ACHN (cell line): Measurements from ENCODE around the gene TEAD2.

Experiments
- DNase-seq: peaks from one replicate; pipeline ENCODE4 v3.0.0-alpha.2; 2015
- in situ Hi-C: cut with HindIII; loops from 2 replicates; pipeline ENCODE4 v1.10.0; 2017; ENCODE audit warnings: low sequenced_read_pairs, low pct_ligation_motif_present, low pct_unique_long_range_greater_than_20kb

The TEAD2 gene

DNA sequence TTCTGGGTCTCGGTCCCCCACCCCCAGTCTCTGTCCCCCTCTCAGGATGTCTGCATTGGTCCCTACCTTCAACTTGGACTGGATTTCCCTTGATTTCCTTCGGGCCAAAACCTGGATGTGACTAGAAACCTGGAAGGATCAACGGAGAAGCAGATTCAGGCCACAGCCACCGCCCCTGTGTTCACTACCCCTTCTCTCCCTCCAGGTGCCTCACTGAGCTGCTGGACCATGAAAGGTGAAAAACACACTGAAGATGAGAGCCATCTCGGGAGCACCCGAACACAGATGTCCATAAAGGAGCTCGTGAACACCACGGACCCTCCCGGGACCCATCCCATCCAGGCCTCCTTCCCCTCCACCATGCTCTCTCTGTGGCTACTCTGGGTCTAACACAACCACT lies 5.0 kb downstream of the TEAD2 start:
- no peak for DNase-seq
- in situ Hi-C loops, result no loop called here

DNA sequence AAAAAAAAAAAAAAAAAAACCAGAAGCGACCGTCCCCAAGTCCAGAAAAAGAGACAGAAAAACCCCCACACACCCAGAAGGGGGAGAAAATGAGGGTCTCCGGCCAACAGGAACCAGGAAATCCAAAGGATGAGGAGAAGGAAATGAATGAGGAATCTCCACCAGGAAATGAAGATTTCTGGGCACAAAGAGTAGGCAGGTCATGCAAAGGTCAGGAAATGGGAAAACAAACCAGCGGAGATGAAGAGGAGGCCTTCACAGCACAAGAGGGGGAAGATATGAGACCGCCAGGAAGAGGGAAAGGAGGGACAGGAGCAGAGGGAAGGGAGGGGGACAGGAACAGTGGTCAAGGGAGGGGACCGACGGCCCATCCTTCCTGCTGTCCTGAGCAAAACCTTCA lies 5.8 kb downstream of the TEAD2 start:
- in situ Hi-C loops, result no loop called here
- no peak for DNase-seq

DNA sequence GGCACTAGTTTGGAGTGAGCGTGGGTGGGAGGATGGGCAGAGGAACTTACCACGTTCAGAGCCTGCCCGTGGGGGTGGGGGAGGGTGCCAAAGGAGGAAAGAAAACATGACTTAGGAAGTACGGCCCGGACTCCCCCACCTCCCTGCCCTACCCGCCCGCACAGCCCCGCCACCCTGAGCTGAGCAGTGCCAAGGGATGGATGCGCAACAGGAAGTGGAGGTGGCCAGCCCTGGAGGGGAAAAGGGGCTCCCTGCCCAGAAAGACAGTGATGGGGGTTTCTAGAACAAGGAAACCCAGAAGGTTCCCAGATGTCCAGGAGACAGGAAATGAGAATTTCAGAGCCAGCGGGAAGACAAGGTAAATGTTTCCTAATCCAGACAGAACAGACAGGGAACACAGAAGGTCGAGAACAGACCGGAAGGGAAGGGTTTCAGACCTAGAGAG lies 6.3 kb downstream of the TEAD2 start:
- DNase-seq, result no peak
- in situ Hi-C loops, result no loop called here

DNA sequence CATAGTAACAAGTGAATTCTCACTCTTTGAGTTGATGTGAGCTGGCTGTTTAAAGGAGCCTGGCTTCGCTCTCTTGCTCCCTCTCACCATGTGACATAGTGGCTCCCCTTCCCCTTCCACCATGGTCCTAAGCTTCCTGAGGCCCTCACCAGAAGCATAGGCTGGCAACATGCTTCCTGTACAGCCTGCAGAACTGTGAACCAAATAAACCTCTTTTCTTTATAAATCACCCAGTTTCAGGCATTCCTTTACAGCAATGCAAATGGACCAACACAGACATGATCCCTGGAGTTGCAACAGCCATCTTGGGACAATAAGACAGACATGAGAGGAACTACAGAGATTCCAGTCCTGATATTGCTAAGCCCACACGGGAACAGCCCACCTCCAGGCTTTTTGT lies 12.6 kb downstream of the TEAD2 start:
- no peak for DNase-seq

DNA sequence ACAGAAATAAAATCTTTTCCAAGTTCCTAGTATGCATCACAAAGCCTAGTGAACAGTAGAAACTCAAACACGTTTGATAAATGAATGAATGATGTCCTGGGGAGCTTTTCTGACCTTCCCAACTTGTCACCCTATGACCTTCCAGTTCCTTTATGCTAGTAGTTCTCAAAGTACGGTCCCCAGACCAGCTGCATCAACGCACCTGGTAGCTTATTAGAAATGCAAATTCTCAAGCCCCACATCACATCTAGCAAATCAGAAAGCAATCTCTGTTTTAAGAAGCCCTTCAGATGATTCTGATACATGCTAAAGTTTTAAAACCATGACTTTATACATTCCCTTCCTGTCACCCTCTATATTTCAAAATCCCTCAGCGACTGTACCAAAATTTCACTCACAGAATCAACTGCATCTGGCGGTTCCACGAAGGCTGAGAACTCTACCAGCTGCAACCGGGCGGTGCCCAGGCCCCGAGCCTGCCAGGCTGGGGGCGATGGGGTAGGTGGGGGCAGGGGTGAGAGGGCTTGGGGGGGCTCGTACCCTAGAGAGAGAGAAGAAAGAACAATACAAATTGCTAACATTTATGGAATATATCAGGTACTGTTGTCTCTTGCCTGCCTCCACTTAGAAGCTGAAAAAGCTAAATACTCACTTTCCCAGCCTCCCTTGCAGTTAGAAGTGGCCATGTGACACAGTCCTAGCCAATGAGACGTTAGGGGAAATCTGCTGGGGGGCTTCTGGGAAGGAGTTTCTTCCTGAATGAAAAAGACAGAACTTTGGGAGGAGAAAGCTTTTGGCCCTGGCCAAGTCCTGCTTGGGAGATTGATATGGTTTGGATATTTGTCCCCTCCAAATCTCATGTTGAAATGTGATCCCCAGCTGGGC lies 13.7 kb downstream of the TEAD2 start:
- no peak for DNase-seq
- in situ Hi-C loops, result no loop called here

More for the DNA sequence above, 12.6 kb downstream of the TEAD2 start:
- in situ Hi-C loops, result no loop called here

DNA sequence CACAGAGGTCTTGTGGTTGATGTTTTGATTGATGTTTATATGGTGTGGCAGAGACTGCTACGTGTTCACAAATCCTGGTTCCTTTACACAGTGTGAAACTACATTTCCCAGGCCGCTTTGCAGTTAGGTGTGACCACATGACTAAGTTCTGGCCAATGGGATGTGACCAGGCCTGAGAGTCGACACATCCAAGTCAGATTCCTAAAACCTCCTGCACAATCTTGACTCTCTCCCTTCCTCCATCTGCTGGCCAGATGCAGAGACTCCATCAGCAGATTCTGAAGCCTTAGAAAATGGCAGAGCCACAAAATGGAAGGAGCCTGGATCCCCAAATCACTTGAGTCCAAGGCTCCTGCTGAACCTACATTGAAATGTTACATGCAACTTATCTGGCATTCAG lies 14.4 kb downstream of the TEAD2 start:
- in situ Hi-C loops, result no loop called here
- peak; percentile 52 for DNase-seq

DNA sequence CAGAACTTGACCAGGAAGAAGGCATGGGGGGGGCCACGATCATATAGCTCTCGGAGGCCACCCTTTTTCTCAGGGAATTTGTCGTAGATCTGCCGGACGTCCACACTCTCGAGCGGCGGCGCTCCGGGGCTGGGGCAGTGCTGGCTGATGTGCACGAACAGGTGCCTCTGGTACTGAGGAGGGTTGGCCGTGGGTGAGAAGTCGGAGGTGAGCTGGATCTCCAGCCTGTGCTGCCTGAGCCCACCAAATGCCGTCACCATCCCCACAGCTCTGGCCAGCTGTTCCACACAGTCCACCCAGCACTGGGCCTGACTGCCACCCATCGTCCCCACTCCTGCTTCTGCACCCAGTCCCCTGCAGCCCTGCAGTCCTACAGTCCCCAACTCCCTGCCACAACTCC lies 15.0 kb downstream of the TEAD2 start:
- no peak for DNase-seq
- in situ Hi-C loops, result no loop called here

DNA sequence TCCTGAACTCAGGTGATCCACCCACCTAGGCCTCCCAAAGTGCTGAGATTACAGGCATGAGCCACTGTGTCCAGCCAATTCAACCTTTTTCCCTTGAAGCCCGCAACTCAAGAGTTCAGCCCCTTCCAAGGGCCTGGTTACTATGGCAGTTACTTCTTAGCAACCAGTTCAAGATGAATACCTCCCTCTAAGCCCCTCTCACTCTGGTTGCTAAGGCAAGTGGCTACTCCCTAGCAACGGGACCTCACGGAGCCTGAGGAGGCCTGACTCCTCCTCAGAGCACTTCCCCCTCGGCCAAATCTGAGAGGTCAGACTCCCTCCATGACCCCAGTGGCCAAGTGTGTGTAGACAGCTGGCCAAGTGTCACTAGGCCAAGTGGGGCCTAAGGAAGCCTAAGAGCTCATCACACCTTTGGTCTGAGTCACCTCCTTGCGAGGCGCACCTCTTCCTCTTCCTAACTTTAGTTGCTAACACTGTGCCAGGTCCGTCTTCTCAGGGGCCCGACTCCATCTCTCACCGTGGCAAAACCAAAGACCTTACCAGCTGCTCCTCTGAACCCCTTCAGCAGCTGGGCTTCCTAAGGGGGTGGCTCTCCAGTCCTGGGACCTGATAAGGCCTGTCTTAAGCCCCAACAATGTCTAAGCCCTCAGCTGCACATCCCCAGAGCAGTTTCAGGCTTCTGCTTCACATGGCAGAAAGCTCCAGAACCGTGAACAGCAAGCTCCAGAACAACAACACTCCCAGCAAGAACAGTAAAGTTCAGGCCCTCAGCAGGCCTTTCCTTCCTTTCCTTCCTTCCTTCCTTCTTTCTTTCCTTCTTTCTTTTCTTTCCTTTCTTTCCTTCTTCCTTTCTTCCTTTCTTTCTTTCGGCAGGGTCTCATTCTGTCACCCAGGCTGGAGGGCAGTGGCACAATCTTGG lies 17.5 kb downstream of the TEAD2 start:
- in situ Hi-C loops, result no loop called here
- no peak for DNase-seq

DNA sequence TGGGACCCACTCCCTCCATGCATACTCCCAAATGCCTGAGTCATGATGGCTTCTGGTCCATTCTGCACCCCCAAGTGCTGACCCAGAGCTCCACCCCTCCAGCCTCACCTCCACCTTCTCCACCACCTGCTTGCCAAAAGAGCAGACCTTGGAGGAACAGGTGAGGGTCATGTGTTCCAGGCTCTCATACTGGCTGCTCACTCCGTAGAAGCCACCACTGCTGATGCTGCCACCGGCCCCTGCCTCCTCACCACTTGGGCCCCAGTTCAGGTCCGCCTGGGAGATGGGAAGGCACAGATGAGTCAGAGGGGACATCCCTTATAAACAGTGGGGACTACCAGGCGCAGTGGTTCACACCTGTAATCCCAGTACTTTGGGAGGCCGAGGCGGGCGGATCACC lies 19.1 kb downstream of the TEAD2 start:
- no peak for DNase-seq
- in situ Hi-C loops, result no loop called here

DNA sequence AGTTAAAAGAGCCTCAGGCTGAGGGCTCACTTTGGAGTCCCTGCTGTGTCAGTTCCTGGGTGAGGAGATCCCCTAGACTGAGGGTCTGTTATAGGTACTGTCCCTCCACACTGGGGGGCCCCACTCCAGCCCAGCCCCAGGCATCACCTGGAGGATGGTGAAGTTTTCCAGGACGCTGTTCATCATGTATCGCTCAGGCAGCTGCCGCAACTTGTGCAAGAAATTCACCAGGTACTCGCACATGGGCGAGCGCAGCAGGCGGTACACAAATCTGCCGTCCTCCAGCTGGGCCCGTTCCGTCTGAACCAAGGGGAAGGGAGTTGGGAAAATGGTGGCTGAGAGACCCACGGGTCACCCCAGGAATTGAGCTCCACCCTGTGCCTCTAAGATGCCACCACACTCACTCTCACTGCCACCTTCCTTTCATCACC lies 19.9 kb downstream of the TEAD2 start:
- in situ Hi-C loops, result no loop called here
- DNase-seq, result no peak

DNA sequence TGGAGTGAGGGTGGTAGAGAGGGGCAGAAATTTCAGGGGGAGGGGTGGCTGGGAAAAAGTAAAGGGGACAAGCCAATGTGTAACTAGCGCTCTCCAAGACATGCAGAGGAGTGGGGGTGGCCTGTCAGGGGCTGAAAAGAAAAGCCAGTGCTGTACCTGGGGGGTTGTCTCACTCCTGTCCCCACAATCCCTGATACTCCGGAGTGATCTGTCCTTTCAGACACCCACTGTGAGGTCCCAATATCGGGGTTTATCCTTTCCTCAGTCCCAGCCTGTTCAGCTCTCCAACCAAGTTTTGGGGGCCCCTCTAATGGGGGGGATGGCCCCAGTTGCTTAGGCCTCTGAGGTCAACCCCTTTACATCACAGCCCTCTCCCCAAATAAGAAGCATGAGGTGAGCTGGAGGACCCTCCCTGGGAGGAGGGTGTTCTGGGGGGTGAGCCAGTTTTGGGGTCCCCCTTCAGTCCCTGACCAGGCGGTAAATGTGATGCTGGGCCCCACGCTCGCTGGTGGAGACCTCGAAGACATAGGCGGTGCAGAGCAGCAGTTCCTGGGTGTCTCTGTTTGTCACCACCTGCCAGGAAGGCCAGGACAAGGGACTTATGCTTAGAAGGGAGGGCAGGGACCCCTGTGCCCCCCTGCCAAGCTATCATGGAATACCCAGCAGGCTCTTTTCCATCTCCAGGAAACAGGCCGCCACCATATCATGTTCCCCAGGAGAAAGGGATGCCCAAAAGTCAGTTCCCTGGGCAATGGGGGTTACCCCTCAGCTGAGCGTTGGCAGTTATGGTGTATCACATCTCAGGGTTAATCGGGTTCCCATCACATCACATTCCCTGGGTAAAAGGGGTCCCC lies 21.1 kb downstream of the TEAD2 start:
- in situ Hi-C loops, result no loop called here
- DNase-seq, result no peak

DNA sequence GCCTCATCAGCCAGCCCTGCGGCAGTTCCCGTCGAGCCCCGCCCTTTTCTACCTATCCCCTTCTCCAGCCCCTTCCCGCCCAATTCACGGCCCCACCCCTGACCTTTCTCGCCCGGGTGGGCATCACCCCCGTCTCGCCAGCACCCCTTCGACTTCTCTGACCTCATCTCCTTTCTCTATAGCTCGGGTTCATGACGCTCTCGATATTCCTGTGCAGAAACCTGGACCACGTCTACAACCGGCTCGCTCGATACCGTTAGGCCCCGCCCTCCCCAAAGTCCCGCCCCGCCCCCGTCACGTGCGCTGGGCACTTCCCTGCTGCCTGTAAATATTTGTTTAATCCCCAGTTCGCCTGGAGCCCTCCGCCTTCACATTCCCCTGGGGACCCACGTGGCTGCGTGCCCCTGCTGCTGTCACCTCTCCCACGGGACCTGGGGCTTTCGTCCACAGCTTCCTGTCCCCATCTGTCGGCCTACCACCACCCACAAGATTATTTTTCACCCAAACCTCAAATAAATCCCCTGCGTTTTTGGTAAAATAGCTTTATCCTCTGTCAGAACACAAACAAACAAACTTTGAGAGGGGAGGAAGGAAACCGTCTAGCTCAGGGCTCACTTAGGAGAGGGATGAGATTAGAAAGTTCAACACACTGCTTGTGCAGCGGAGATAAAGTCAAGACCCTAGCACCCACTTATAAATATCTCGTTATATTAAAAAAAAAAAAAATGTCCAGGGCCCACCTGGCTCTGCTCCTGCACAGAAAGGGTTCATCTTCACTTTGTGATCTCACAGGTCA lies 21.9 kb downstream of the TEAD2 start:
- DNase-seq, result no peak
- in situ Hi-C loops, result no loop called here

DNA sequence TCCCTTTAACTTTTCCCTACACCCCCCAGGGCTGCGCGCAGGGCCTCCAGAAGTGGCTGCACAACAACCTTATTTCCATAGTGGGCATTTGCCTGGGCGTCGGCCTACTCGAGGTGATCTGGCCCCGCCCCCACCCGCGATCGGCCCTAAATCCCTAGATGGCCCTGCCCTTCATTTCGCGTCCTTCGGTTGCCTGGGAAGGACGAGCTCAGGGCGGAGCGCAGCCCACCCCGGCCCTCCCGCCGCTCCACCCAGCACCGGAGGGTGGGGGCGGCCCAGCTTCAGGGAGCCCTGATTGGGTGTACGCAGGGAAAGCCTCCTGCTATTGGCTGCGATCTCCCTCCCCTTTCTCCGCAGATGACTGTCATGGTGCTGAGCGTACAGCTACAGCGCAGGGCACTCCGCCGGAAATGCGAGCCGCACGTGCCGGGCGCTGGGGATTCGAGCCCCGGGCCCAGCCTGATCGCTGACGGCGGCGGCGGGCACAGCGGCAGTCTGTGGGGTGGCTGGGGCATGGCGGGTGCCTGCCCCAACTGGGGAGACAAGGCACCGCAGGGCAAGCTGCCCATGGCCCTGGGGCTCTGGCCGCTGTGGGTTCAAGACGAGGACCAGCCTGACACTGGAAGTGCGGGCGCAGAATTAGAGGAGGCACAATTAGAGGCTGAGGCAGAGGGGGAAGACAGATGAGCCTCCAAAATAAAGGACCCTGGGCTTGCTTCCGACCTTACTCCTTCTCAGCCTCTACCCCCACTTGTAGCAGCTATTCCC lies 22.7 kb downstream of the TEAD2 start:
- DNase-seq, result peak; percentile 73
- in situ Hi-C loops, result no loop called here

DNA sequence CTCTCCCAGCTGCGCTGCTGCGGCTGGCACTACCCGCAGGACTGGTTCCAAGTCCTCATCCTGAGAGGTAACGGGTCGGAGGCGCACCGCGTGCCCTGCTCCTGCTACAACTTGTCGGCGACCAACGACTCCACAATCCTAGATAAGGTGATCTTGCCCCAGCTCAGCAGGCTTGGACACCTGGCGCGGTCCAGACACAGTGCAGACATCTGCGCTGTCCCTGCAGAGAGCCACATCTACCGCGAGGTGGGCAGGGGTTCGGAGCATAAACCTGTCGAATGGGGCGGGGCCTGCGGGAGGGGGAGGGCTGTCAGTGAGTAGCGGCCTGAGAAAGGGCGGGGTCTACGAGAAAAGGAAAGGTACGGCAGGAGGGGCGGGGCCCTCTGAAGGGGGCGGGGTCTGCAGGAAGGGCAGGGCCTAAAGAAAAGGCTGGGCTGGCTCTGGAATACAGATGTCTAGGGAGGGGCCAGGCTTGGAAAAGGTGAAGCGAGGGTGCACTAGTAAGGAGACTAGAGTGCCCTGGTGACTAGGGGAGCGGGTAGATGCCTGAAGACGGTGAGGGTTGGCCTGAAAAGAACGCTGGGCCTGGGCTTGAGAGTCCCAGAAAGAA lies 23.4 kb downstream of the TEAD2 start:
- in situ Hi-C loops, result no loop called here
- DNase-seq, result no peak

DNA sequence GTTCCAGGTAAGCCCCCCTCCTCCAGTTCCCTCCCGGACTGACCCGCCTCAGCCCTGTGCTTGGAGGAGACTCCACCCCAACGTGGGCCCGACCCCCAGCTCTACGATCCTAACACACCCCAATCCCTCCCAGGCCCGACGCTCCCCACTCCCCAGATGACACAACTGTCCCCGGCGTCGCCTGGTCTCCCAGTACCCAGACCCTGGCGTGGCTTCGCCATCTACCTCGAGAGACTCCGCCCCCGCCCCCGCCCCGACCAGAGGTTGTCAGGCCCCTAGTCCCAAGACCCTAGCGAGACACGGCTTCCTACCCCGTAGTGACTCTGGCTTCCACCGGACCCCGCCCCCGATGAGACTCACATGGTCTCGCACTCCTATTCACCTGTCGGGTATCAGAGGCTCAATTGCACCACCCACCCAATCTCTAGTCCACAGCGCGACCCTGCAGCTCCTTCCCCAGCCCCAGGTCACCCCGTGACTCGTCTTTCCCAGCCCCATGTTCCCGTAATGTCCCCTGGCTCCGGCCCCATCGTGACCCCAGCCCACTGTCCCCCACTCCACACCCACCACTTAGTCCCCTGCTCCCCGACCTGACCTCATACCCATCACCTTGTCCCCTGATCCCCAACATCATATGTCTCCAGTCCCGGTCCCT lies 24.1 kb downstream of the TEAD2 start:
- in situ Hi-C loops, result no loop called here
- DNase-seq, result no peak

DNA sequence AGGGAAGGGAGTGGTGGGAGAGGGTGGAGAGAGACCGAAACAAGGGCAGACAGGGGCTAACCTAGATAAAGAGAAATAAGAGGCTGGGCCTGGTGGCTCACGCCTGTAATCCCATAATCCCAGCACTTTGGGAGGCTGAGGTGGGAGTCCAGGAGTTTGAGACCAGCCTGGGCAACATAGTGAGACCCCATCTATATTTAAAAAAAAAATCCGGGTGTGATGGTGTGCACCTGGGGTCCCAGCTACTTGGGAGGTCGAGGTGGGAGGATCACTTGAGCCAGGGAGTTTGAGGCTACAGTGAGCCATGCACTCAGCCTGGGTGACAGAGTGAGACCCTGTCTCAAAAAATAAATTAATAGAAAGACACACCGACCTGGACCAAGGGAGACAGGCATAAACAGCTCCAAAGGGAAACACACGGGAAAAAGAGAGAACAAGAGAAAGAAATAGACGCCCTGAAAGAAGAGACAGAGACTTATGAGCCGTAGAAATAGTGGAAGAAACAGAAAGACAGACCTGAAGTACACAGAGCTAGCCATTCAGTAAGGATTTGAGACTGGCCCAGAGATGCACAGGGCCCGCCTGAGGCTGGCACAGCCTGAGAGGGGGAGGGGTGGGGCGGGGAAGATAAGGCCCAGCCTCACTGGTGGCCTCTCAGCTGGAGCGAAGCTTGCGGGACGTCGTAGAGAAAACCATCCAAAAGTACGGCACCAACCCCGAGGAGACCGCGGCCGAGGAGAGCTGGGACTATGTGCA lies 24.8 kb downstream of the TEAD2 start:
- in situ Hi-C loops, result no loop called here
- no peak for DNase-seq
